HG03135 (cell line): ENCODE measurements around the gene ARPC5.

ENCODE experiments used
- ATAC-seq: cut with Tn5 transposase; IDR thresholded peaks from one replicate; pipeline ENCODE4 v1.9.1; 2021; ENCODE audit warnings: mild to moderate bottlenecking, moderate library complexity; ENCODE audit not compliant: unreplicated experiment

The ARPC5 gene

DNA sequence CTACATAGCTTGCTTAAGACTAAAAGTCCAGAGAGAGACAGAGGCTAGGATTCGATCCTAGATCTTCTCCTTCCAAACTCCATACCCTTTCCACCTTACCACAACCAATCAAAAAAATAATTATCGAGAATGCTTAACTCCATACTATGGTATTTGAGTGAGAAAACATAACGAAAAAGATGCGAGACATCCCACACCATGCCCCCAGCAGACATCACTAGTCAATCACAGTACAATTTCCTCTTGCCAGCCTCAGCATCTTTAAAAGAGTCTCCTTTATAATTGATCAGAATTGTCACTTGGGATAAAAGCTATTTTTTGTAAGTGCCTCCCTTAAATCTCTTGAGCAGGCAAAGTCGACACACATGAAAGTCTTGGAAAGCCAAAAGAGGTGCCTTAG is 46.2 kb downstream of the ARPC5 start:
- no peak for ATAC-seq

GRCh38 chr1:183588827-183589226 is 46.8 kb downstream of the ARPC5 start:
- ATAC-seq, result no peak

GRCh38 chr1:183586926-183587325 is 48.7 kb downstream of the ARPC5 start:
- no peak for ATAC-seq

DNA sequence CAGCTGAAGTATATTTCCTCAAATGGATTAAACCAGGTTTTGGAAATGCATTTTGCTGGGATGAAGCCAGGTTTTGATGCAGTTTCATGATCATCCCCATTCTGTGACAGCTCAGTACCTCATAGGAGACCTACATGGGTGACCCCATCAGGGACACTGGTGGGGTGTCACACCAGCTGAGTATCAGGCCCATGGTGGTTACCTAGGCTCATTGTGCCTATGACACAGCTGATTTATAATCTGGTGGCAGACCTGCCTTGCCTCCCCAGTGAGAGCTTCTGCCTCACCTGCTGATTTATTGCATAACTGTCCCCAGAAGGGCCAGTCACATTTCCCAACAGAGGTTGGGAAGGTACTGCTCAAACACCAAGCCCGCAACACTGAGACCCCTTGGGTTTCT is 49.1 kb downstream of the ARPC5 start:
- ATAC-seq, result no peak

- ATAC-seq, result no peak
These were observed 50.5 kb downstream of the ARPC5 start for GRCh38 chr1:183585038-183585437.

GRCh38 chr1:183584147-183584546 is 51.4 kb downstream of the ARPC5 start:
- no peak for ATAC-seq

DNA sequence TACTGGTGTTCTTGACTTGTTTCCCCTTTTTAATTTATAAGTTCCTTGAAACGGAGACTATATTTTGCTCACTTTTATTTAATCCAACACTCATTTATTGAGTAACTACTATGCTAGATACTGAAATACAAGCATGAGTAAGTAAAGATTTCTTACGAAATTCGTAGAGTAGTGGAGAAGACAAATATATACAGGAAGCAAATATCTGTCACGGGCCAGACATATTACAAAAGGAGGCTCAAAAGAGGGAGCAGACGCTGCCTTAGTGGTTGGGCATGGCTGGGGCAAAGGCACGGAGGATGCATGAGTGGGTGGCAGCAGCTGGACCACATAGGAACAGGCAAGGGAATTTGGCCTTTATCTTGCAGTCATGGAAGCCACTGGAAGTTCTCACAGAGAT is 52.1 kb downstream of the ARPC5 start:
- no peak for ATAC-seq

DNA sequence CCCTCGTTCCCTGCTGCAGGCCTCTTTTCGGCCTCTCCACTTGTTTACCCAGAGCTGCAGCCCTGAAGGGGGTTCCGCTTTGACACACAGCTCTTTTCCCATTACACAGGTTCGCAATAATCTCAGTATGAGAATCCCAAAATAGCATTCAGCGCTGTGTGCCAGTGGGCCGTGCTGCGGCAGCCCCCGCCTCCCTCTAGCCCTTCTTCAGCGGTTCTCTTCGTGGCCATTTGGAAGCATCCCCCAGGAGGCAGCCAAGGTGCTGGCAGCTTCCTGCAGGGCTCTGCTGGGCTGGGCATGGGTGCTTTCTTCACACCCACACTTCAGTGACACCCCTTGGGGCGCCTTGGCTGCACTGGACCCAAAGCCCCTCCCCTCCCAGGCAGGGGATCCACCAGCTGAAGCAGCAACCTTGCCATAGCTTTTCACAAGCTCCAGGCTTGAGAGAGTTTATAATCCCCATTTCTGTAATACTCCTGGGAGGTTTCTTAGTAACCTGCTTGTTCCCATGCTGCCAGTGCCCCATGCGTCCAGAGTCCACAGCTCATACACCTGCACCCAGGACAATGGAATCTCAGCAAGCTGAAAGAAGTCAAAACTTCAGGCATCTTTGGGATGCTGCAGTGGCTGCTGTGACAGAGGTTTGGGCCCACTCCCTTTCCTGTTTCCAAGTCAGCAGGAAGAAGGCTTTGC is 53.4 kb downstream of the ARPC5 start:
- ATAC-seq, result no peak

GRCh38 chr1:183580281-183580682 is 55.3 kb downstream of the ARPC5 start:
- no peak for ATAC-seq

GRCh38 chr1:183578856-183579255 is 56.7 kb downstream of the ARPC5 start:
- no peak for ATAC-seq

- ATAC-seq, result no peak
These were observed 57.6 kb downstream of the ARPC5 start for GRCh38 chr1:183577897-183578465.

- ATAC-seq, result no peak
These were observed 59.0 kb downstream of the ARPC5 start for GRCh38 chr1:183576537-183576936.

- ATAC-seq, result no peak
These were observed 60.0 kb downstream of the ARPC5 start for GRCh38 chr1:183575606-183576005.

DNA sequence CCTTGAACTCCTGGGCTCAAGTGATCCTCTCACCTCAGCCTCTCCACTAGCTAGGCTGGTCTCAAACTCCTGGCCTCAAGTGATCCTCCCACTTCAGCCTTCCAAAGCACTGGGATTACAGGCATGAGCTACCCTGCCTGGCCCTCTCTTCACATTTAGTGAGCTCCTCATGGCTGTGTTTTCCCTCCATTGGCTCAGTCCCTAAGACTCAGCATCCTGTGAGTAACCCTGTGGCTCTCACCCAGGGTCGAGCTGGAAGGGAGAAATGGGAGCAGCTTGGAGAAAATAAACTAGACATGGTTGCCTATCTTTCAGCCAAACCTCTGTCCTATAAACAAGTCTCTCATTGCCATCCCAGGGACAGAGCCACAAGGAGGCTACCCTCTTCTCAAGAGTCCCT is 62.9 kb downstream of the ARPC5 start:
- ATAC-seq, result no peak

GRCh38 chr1:183571678-183572268 is 63.8 kb downstream of the ARPC5 start:
- ATAC-seq, result no peak
